Subcutaneous adipose tissue (tissue), 4 donors: ENCODE measurements around the gene FMO2. TPM values are rescaled to one million over a fixed set of nuclear protein-coding genes. Genes with fewer than 3 reads are reported as not detected.

ENCODE experiments used
- CTCF ChIP-seq: fragments of 450-650 bp; IDR thresholded peaks from one replicate; pipeline ENCODE4 v1.5.1; 2016; ENCODE audit warnings: low read depth, mild to moderate bottlenecking, control low read depth, antibody characterized with exemption, moderate library complexity
- total RNA-seq, 4 donors: library from RNA; depleted of rRNA; stranded (reverse); fragments of >200 nt; gene quantifications; one replicate each; pipeline ENCODE4 v1.1.0, GENCODE V29; 2016

FMO2 gene
- total RNA-seq, 4 donors from 2014 or later, result 58.5 to 158 (median 88.3) TPM

DNA sequence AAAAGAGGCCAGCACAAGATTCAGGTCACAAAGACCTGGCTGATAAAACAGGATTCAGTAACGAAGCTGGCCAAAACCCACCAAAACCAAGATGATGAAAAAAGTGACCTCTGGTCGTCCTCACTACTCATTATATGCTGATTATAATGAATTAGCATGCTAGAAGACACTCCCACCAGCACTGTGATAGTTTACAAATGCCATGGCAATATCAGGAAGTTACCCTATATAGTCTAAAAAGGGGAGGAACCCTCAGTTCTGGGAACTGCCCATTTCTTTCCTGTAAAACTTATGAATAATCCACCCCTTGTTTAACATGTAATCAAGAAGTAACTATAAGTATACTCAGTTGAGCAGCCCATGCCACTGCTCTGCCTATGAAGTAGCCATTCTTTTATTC is 26.0 kb upstream of the FMO2 start:
- no peak for TF ChIP-seq CTCF

DNA sequence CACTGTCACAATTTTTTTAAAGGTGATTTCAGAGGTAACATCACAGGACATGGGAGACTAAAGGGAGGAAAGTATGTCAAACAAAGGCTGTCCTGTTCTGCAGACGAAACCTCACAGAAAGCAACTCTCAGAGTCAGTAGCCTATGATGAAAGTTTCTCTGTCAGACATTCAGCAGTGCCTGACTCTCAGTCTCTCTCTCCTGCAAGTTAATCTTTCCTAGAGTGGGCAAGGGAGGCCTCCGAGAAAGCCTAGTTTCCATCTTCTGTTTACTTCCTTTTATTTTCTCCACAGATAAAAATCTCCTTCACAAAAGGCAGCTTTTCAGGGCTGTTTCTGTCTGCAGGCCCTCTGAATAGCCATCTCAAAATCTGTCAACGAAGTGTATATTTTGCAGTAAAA is 24.9 kb upstream of the FMO2 start:
- TF ChIP-seq CTCF, result no peak

DNA sequence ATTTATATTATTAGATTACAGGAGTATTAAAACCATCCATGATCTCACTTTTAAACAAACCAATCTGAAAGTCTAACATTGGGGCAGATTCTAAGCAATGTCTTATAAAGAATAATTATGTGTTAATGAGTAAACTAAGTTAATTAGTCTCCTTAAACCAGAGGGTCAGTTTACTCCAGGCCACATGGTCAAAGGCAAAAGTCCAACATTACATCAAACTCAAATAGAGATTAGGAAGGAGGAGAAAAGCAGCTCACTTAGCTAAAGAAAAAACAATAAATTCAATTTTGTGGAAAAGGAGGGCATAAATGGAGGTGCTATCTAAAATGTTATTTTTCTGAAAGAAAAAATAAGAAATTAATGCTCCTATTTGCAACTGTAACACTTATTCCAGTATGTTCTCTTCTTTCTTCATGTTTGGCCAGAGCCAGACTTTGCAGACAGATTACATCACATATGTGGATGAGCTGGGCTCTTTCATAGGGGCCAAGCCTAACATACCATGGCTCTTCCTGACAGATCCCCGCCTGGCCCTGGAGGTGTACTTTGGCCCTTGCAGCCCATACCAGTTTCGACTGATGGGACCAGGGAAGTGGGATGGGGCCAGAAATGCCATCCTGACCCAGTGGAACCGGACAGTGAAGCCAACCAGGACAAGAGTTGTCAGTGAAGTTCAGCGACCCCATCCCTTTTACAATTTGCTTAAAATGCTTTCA is 24.3 kb upstream of the FMO2 start:
- no peak for TF ChIP-seq CTCF

GRCh38 chr1:171161431-171161830 is 23.7 kb upstream of the FMO2 start:
- TF ChIP-seq CTCF, result no peak

DNA sequence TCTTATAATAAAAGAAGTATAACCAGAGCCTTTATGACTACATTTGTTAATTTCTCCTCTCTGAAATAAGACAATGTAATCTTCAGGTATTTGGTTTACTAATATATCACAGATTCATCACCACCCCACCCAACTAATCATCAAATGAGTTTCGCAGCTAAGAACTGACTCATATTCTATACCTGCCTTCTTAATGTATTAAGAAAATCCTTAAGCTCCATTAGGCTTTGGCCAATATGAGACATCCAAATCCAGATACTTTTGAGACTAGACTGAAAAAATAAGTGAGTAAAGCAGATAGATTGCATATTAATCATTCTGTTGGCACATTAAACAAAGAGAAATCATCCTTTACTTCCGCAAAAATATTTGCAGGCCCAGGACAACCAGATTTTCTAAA is 18.7 kb upstream of the FMO2 start:
- TF ChIP-seq CTCF, result no peak

- no peak for TF ChIP-seq CTCF
Measured at GRCh38 chr1:171167785-171168184, 17.3 kb upstream of the FMO2 start.

GRCh38 chr1:171172471-171172870 is 12.6 kb upstream of the FMO2 start:
- no peak for TF ChIP-seq CTCF
